Measurements from ENCODE around the gene KCNC4. TPM values are rescaled to one million over a fixed set of nuclear protein-coding genes. Genes with fewer than 3 reads are reported as not detected.

Gene KCNC4
- total and polyA plus RNA-seq, 7 donors, result 0.60 to 6.4 (median 2.1) TPM

DNA sequence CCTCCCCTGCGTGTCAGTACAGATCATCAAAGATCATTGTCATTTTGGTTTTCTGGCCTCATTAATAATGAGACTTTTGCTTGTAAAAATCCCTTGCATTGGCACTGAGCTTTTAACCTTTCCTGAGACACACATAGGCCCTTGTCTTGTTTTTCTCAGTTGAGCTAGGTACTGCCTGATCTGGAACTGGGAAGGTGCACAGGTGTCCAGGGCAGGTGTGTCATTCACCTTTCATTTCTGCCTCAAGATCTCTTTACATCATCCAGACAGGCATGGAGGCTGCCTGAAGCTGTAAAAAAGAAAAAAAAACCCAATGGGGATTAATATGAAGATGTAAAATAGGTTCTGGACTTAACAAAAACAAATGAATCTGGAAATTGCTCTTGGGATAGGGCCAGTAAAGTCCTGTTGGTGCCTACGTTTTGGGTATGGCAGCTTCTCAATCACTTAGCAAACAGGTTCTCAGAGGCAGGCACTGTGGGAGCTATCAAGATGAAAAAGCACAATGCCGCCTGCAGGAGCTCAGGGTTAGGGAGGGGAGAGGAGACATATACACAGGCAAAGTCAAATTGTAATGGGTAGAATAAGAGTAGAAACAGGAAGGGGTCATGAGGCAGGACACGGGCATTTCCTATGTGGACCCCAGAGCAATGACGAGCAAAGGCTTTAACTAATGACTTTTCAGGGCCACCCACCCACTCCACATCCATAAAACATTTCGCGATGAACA lies 1.0 kb upstream of the KCNC4 start:
- no peak for DNase-seq
- peaks cover 0 to 15% (median 0%) of the 10 kb centered on the region in 3 donors for H3K27me3 ChIP-seq
- H3K36me3 ChIP-seq, result no peaks in the 10 kb centered on the region
- 25 to 51% methylated on average over 7 of the region's 7 CpGs for WGBS, 2 donors
- peak overlapping the region; percentile 52 to 83 (median 76) for H3K4me3 ChIP-seq
- H3K27ac ChIP-seq, result peak overlapping the region; percentile 76 to 90 (median 80)
- intact Hi-C loops (cut with DNase I), result loop anchor here (5.0 kb wide), 1 partner anchor 198 kb away; the partner anchor contains the start of gene LAMTOR5
- TF ChIP-seq POLR2A (IDR thresholded peaks at IDR 0.05), result no peak
- no peak for TF ChIP-seq EP300 (IDR thresholded peaks at IDR 0.05)
- TF ChIP-seq POLR2AphosphoS5 (IDR thresholded peaks at IDR 0.05), result no peak
- TF ChIP-seq, protein P1, sequence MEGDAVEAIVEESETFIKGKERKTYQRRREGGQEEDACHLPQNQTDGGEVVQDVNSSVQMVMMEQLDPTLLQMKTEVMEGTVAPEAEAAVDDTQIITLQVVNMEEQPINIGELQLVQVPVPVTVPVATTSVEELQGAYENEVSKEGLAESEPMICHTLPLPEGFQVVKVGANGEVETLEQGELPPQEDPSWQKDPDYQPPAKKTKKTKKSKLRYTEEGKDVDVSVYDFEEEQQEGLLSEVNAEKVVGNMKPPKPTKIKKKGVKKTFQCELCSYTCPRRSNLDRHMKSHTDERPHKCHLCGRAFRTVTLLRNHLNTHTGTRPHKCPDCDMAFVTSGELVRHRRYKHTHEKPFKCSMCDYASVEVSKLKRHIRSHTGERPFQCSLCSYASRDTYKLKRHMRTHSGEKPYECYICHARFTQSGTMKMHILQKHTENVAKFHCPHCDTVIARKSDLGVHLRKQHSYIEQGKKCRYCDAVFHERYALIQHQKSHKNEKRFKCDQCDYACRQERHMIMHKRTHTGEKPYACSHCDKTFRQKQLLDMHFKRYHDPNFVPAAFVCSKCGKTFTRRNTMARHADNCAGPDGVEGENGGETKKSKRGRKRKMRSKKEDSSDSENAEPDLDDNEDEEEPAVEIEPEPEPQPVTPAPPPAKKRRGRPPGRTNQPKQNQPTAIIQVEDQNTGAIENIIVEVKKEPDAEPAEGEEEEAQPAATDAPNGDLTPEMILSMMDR (IDR thresholded peaks at IDR 0.05), result no peak
- peaks cover 0 to 30% (median 21%) of the 10 kb centered on the region in 4 donors for H3K4me1 ChIP-seq
- no peaks in the 10 kb centered on the region for H3K9me3 ChIP-seq

DNA sequence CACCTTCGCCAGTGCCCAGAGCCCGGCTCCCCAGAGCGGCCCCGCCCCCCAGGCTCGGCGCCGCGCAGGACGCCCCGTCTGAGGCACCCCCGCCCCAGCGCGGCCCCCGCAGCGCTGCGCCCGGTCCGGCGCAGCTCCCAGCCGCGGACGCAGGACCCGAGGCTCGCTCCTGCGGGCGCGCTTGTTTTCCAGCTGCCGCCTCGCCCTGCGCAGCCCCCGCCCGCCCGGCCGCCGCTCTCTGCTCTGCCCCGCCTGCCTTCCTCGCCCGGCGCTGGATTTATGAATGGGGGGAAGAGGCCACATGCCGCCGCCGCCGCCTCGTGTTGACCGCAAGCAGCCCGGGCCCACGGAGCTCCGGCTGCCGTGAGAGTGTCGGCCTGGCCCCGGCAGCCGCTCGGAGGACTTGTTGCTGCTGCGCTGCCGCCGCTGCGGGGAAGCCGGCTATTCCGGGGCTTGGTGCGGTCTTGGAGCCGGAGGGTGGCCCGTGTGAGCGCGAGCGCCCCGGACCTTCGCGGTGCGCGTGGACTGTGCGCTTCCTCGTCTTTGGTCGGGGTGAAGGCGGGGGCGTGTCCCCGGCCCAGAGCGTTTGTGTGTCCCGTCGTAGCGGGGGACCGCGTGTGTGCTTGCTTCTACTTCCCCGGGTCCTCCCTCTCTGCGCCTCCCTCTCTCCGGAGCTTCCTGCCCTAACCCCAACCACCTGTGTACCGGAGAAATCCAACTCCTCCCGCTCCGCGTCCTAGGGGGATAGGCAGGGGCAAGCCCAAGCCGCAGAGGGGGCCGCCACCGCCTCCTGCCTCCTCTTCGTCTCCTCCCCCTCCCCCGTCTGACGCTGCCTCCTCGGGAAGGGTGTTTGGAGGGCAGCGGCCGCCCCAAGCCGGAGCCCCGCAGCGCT lies 736 bp downstream of the KCNC4 start:
- H3K4me3 ChIP-seq, result peak overlapping the region; percentile 52 to 83 (median 76)
- H3K9me3 ChIP-seq, result no peaks in the 10 kb centered on the region
- no peaks in the 10 kb centered on the region for H3K36me3 ChIP-seq
- TF ChIP-seq, protein P1 (IDR thresholded peaks at IDR 0.05), result no peak
- TF ChIP-seq POLR2AphosphoS5 (IDR thresholded peaks at IDR 0.05), result no peak
- TF ChIP-seq EP300 (IDR thresholded peaks at IDR 0.05), result no peak
- no peak for TF ChIP-seq POLR2A (IDR thresholded peaks at IDR 0.05)
- peaks cover 0 to 15% (median 0%) of the 10 kb centered on the region in 3 donors for H3K27me3 ChIP-seq
- WGBS, 2 donors, result 0 to 1% methylated on average over 101 of the region's 101 CpGs
- DNase-seq, result peak; percentile 76
- intact Hi-C loops (cut with DNase I), result no loop called here
- H3K27ac ChIP-seq, result peak overlapping the region; percentile 76 to 90 (median 80)
- peaks cover 0 to 30% (median 21%) of the 10 kb centered on the region in 4 donors for H3K4me1 ChIP-seq

DNA sequence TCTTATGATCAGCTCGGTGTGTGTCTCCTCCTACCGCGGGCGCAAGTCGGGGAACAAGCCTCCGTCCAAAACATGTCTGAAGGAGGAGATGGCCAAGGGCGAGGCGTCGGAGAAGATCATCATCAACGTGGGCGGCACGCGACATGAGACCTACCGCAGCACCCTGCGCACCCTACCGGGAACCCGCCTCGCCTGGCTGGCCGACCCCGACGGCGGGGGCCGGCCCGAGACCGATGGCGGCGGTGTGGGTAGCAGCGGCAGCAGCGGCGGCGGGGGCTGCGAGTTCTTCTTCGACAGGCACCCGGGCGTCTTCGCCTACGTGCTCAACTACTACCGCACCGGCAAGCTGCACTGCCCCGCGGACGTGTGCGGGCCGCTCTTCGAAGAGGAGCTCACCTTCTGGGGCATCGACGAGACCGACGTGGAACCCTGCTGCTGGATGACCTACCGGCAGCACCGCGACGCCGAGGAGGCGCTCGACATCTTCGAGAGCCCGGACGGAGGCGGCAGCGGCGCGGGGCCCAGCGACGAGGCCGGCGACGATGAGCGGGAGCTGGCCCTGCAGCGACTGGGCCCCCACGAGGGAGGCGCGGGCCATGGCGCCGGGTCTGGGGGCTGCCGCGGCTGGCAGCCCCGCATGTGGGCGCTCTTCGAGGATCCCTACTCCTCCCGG lies 1.5 kb downstream of the KCNC4 start:
- 10 to 47% methylated on average over 81 of the region's 81 CpGs for WGBS, 2 donors
- Histone ChIP-seq H3K4me3 (peak overlapping the region; percentile 52 to 83 (median 76)), H3K9me3 (no peaks in the 10 kb centered on the region), H3K4me1 (peaks cover 0 to 30% (median 21%) of the 10 kb centered on the region in 4 donors), H3K27me3 (peaks cover 0 to 15% (median 0%) of the 10 kb centered on the region in 3 donors), H3K36me3 (no peaks in the 10 kb centered on the region), H3K27ac (peak overlapping the region in 1 of 4 donors; percentile 82)
- intact Hi-C loops (cut with DNase I), result no loop called here
- TF ChIP-seq POLR2A (IDR thresholded peaks at IDR 0.05), result no peak
- TF ChIP-seq EP300 (IDR thresholded peaks at IDR 0.05), result no peak
- TF ChIP-seq POLR2AphosphoS5 (IDR thresholded peaks at IDR 0.05), result no peak
- TF ChIP-seq, protein P1 (IDR thresholded peaks at IDR 0.05), result no peak
- DNase-seq, result no peak
